Left lobe of liver (tissue), 2 donors: Measurements from ENCODE around the gene LPCAT4. TPM values are rescaled to one million over a fixed set of nuclear protein-coding genes. Genes with fewer than 3 reads are reported as not detected.
A peak's percentile ranks its signal among the peaks of the same experiment; 100 is the strongest.

Source experiments
- ATAC-seq: fragments of 200-7000 bp; cut with Tn5 transposase; one replicate; pipeline ENCODE4 v1.9.1; 2020; ENCODE audit warnings: mild to moderate bottlenecking, moderate library complexity
- DNase-seq: peaks from one replicate; pipeline ENCODE4 v3.0.0-alpha.2; 2020; ENCODE audit warnings: low spot score
- total RNA-seq: library from RNA; stranded (reverse); gene quantifications from one replicate; pipeline ENCODE4 v1.2.1, GENCODE V29; 2021
- donor health status: DM: no; HTN: no; CAD: no; lungs with moderate emphysema.
- donor health status: DM: no; HTN: yes; CAD: no.

The LPCAT4 gene
- total RNA-seq, 1 donor from 2014 or later, result 4.0 TPM

GRCh38 chr15:34337557-34338306 is 29.3 kb downstream of the LPCAT4 start, which contains the start of gene SLC12A6:
TSS of gene SLC12A6 (minus strand) at chr15:34337781. CDS start at chr15:34336680, 1,101 bp downstream.
- ATAC-seq (peak; percentile 97), DNase-seq (peak; percentile 91)

GRCh38 chr15:34336991-34337556 is 29.9 kb downstream of the LPCAT4 start:
- ATAC-seq (peak; percentile 2), DNase-seq (no peak)

DNA sequence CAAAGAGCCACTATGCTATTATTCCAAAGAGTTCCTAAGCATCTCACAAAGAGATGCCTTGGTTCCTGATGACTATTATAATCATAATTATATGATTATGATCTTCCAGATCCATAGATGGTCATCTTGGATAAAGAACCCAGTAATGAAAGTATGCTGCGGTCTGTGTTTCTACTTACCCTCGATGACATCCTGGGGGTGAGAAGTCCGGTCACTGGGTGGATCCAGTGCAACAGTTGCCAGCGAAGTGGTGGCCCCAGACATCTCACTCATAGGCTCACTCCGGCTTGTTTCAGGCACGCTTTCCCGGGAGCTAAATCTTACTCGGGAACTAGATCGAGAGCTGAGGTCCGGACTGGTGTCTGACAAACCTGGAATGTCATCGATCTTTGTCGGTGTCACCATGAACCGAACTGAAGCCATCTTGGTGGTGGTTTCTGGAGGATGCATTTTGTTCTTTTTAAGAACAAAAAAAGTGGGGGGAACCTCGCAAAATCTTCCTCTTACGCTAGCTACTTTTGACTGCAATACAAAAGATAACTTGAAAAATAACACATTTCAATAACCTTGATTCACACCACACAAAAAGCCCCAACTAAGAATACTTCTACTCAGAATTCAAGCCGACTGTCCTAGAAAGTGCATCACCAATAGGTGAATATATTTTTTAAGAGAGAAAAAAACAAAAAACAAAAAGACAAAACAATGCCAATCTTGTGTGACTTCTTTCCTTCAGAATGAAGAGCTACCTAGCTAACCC is 30.6 kb downstream of the LPCAT4 start:
- DNase-seq, result no peak
- ATAC-seq, result no peak

GRCh38 chr15:34335176-34336032 is 31.6 kb downstream of the LPCAT4 start:
- no peak for ATAC-seq
- DNase-seq, result no peak

GRCh38 chr15:34334672-34335071 is 32.3 kb downstream of the LPCAT4 start:
- ATAC-seq, result no peak

GRCh38 chr15:34332553-34333120 is 34.4 kb downstream of the LPCAT4 start:
- DNase-seq (no peak), ATAC-seq (no peak)

More at GRCh38 chr15:34334672-34335071, 32.3 kb downstream of the LPCAT4 start:
- DNase-seq, result no peak

- DNase-seq (no peak), ATAC-seq (no peak)
Measured at GRCh38 chr15:34331809-34332208, 35.2 kb downstream of the LPCAT4 start.

DNA sequence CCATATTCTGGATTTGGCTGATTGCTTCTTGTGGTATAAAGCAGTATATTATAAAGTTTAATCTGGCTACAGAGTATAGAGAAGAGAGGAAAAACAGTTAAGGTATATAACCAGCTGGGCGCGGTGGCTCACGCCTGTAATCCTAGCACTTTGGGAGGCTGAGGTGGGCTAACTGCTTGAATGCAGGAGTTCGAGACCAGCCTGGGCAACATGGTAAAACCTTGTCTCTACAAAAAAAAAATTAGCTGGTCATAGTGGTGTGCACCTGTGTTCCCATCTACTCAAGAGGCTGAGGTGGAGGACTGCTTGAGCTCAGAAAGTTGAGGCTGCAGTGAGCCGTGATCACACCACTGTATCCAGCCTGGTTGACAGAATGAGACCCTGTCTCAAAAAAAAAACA is 36.7 kb downstream of the LPCAT4 start:
- no peak for ATAC-seq
- no peak for DNase-seq

- ATAC-seq (no peak), DNase-seq (no peak)
Measured at GRCh38 chr15:34329006-34329405, 38.0 kb downstream of the LPCAT4 start.

- DNase-seq (no peak), ATAC-seq (no peak)
Measured at GRCh38 chr15:34327906-34328305, 39.1 kb downstream of the LPCAT4 start.

DNA sequence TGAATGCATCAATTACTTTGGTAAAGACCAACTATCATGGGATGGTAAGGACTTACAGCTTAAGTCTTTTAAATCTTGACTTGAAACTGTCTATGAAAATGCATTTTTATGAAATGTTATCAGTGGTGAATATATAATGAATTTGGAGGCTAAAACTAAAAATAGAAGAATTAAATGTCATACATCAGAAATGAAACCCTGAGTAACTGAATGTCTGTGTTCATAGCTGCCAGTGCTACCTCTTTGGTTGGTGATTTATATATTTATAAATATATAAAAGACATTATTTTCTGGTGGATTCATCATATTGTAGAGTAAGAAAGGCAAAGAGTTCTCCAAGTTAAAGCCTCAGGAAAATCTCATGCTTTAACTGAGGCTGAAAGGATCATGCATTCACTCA is 41.6 kb downstream of the LPCAT4 start:
- DNase-seq, result no peak
- no peak for ATAC-seq

DNA sequence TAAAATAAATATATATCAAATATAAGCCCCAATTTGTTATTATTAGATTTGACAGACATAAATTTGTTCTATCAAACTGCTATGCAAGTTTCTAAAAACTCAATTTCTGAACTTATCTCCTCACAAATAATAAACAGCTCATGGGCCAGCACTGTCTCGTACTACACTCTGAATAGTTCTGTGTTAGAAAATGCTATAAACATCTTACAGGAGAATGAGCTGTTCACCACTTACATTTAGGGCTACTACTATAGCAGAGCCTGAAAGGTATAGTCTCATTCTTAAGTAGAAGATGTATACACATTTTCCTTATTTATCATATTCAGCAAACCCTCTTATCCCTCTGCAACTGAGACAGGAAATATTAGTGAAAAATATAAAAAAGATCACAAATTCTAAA is 42.1 kb downstream of the LPCAT4 start:
- ATAC-seq (no peak), DNase-seq (no peak)

- ATAC-seq, result no peak
Measured at GRCh38 chr15:34323217-34323616, 43.8 kb downstream of the LPCAT4 start.

DNA sequence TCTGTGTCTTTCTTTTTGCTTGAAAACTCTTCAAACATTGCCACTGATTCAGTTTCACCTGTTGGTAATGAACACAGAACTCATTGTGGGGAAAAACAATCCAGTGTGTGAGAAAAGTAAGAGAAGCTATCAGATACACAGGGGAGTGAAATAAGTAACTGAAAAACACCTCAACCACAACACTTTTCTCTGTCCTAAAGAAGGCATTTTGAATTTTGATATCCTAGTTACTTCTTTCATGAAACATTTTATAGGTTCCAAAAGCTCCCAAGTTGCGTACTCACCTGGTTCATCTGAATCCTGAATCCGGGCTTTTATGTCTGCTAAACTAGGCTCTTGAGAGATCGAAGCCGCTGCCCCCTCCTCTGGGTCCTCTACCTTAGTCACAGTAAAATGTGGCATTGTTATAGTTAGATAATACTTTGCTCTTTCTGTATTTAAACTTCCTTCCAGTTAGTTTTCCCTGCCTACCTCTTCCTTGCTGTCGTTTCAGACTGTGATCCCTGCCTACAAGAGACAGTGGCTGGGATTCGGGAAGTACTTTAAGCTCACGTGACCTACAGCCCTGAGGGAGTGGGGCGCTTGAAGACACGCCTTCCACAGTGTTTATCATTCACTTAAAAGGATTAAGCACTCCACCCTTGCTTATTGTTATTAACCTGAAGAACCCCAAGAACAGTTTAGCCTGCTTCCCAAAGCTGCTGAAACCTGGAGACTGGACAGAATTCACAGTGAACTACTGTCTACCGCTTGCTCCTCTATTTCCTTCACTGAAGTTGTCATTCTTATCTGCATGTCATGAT is 48.5 kb downstream of the LPCAT4 start:
- peak; percentile 74 for DNase-seq
- ATAC-seq, result peak; percentile 98

More at GRCh38 chr15:34323217-34323616, 43.8 kb downstream of the LPCAT4 start:
- DNase-seq, result no peak

DNA sequence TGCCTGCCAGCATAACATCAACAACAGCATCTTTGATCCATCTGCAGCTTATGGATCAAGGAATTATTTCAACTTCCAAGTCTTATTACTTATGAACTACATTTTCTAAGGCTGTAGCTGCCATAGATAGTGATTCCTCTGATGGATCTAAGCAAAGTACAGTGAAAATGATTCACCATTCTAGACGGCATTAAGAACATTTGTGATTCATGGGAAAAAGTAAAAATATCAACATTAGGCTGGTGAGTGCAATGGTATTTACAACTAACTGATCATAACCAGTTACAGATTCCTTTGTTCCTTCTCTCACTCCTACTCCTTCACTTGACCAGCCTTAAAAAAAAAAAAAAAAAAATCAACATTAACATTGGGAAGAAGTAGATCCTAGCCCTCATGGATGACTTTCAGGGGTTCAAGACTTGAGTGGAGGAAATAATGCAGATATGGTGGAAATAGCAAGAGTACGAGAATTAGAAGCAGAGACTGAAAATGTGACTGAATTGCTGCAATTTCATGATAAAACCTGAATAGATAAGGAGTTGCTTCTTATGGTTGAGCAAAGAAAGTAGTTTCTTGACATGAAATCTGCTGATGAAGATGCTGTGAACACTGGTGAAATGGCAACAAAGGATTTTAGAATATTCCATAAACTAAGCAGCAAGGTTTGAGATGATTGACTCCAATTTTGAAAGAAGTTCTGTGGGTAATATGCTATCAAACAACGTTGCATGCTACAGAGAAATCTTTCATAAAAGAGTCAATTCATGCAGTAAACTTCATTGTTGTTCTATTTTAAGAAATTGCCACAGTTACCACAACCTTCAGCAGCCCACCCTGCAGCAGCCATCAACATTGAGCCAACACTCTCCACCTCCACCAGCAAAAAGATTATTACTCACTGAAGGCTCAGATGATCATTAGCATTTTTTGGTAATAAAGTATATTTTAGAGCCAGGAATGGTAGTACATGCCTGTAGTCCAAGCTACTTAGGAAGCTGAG is 52.2 kb downstream of the LPCAT4 start:
- DNase-seq (no peak), ATAC-seq (no peak)

DNA sequence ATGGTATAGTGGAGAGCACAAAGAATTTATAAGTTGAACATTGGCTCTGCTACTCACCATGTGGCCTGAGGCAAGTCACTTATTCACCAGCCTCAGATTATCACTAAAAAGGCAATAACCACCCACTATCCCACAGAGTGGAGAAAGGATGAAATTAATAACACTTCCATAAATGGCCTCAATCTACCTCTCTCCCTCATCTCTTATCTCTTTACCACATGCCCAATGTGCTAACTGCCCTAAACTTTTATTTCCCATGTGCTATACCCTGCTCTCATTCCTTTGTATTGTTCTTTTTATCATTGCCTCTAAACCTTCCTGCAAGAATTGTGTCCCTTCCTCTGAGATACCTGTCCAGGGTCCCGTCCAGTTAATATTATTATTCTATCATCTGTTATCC is 55.4 kb downstream of the LPCAT4 start:
- ATAC-seq, result no peak

More for the DNA sequence above, 55.4 kb downstream of the LPCAT4 start:
- no peak for DNase-seq
